T1000 (cell line): ENCODE data around the gene RANBP9.
A peak's percentile ranks its signal among the peaks of the same experiment; 100 is the strongest.

Experiments used
- DNase-seq: peaks from one replicate; lab custom pipeline; 2025; ENCODE audit warnings: mixed read lengths; lab: John Stamatoyannopoulos, UW

The RANBP9 gene

GRCh38 chr6:13600036-13600435 lies 111.6 kb downstream of the RANBP9 start:
- no peak for DNase-seq

- DNase-seq = no peak
These were observed 114.6 kb downstream of the RANBP9 start for GRCh38 chr6:13597073-13597472.

GRCh38 chr6:13593720-13594119 lies 117.9 kb downstream of the RANBP9 start:
- no peak for DNase-seq

- no peak for DNase-seq
These were observed 118.5 kb downstream of the RANBP9 start for GRCh38 chr6:13593103-13593502.

- DNase-seq = no peak
These were observed 120.3 kb downstream of the RANBP9 start for GRCh38 chr6:13591205-13591921.

GRCh38 chr6:13590574-13591153 lies 121.0 kb downstream of the RANBP9 start:
- DNase-seq = no peak

GRCh38 chr6:13589801-13590200 lies 121.8 kb downstream of the RANBP9 start:
- no peak for DNase-seq

- DNase-seq = no peak
These were observed 124.8 kb downstream of the RANBP9 start for GRCh38 chr6:13586603-13587542.

GRCh38 chr6:13581700-13582229 lies 129.9 kb downstream of the RANBP9 start:
- no peak for DNase-seq

GRCh38 chr6:13579911-13580310 lies 131.7 kb downstream of the RANBP9 start:
- no peak for DNase-seq

GRCh38 chr6:13577926-13578325 lies 133.7 kb downstream of the RANBP9 start:
- no peak for DNase-seq

- no peak for DNase-seq
These were observed 135.6 kb downstream of the RANBP9 start for GRCh38 chr6:13576017-13576416.

GRCh38 chr6:13575377-13575775 lies 136.3 kb downstream of the RANBP9 start:
- no peak for DNase-seq

- DNase-seq = peak; percentile 60
These were observed 136.9 kb downstream of the RANBP9 start, which contains the start of gene SIRT5 for GRCh38 chr6:13574571-13575376. Gene SIRT5, plus strand, starts transcription at chr6:13574601. Its CDS starts 9,510 bp downstream, at chr6:13584111.

GRCh38 chr6:13574149-13574570 lies 137.5 kb downstream of the RANBP9 start:
- DNase-seq = peak; percentile 88

GRCh38 chr6:13573669-13574110 lies 137.9 kb downstream of the RANBP9 start:
- no peak for DNase-seq

- DNase-seq = no peak
These were observed 138.5 kb downstream of the RANBP9 start for GRCh38 chr6:13572951-13573654.

GRCh38 chr6:13572240-13572639 lies 139.4 kb downstream of the RANBP9 start:
- no peak for DNase-seq
